HG03039 (cell line): ENCODE measurements around the gene HNRNPLL.
A peak's percentile ranks its signal among the peaks of the same experiment; 100 is the strongest.
"Not testable (repeated sequence)": the region's sequence is repeated elsewhere in the genome, so short reads cannot be mapped to it uniquely, and the experiment has no call there.

Experiments used
- ATAC-seq: cut with Tn5 transposase; IDR thresholded peaks from one replicate; pipeline ENCODE4 v1.9.1; 2021; ENCODE audit warnings: mild to moderate bottlenecking, moderate library complexity; ENCODE audit not compliant: unreplicated experiment

The HNRNPLL gene

GRCh38 chr2:38602732-38603401 lies at the start of gene HNRNPLL:
Gene HNRNPLL, minus strand, starts transcription at chr2:38602928. Its CDS starts 302 bp downstream, at chr2:38602626.
- ATAC-seq: peak; percentile 79

GRCh38 chr2:38650717-38651116 lies 48.0 kb upstream of the HNRNPLL start:
- no peak for ATAC-seq

GRCh38 chr2:38650012-38650411 lies 47.3 kb upstream of the HNRNPLL start:
- ATAC-seq: no peak

- no peak for ATAC-seq
These were observed 46.5 kb upstream of the HNRNPLL start for GRCh38 chr2:38649176-38649728.

GRCh38 chr2:38648107-38648761 lies 45.5 kb upstream of the HNRNPLL start:
- no peak for ATAC-seq

- ATAC-seq: not testable (repeated sequence)
These were observed 41.2 kb upstream of the HNRNPLL start for GRCh38 chr2:38643683-38644511.

GRCh38 chr2:38643021-38643671 lies 40.4 kb upstream of the HNRNPLL start:
- ATAC-seq: no peak

GRCh38 chr2:38642373-38643017 lies 39.8 kb upstream of the HNRNPLL start:
- not testable (repeated sequence) for ATAC-seq

GRCh38 chr2:38636069-38636468 lies 33.3 kb upstream of the HNRNPLL start:
- ATAC-seq: no peak

GRCh38 chr2:38635139-38635538 lies 32.4 kb upstream of the HNRNPLL start:
- ATAC-seq: no peak

- peak; percentile 81 for ATAC-seq
These were observed 32.0 kb upstream of the HNRNPLL start for GRCh38 chr2:38634684-38635083.

- no peak for ATAC-seq
These were observed 31.2 kb upstream of the HNRNPLL start for GRCh38 chr2:38633895-38634294.

GRCh38 chr2:38632980-38633379 lies 30.3 kb upstream of the HNRNPLL start:
- no peak for ATAC-seq

- no peak for ATAC-seq
These were observed 29.2 kb upstream of the HNRNPLL start for GRCh38 chr2:38631976-38632375.

- ATAC-seq: no peak
These were observed 27.0 kb upstream of the HNRNPLL start for GRCh38 chr2:38629684-38630083.

GRCh38 chr2:38627391-38627790 lies 24.7 kb upstream of the HNRNPLL start:
- ATAC-seq: no peak

- no peak for ATAC-seq
These were observed 23.8 kb upstream of the HNRNPLL start for GRCh38 chr2:38626326-38627035.

GRCh38 chr2:38622210-38622609 lies 19.5 kb upstream of the HNRNPLL start:
- ATAC-seq: no peak

GRCh38 chr2:38621018-38621417 lies 18.3 kb upstream of the HNRNPLL start:
- no peak for ATAC-seq
